ENCODE results near the gene KDSR. TPM values are rescaled to one million over a fixed set of nuclear protein-coding genes. Genes with fewer than 3 reads are reported as not detected.

KDSR gene
- total RNA-seq, 5 donors from 2014 or later (not counting 1 experiment from before 2014, with no cell fraction given), result 25.2 to 69.1 (median 56.3) TPM

GRCh38 chr18:63312737-63313395 is 54.1 kb downstream of the KDSR start:
- ChIA-PET CTCF (interaction anchor here in 1 of 2 donors (2.5 kb wide), 1 partner anchor 12 kb away, joined by 9 read pairs; no protein-coding TSS in a partner anchor), POLR2A (no interaction called here)

GRCh38 chr18:63312019-63312409 is 55.0 kb downstream of the KDSR start:
- no CpG with 5 or more reads among the region's 3 CpGs for WGBS (ENCODE audit: insufficient coverage)
- ATAC-seq (replicated peaks in 1 of 4) (no peak), DNase-seq (no peak)
- no peaks in the 10 kb centered on the region for H3K9me3 Mint-ChIP-seq
- Histone ChIP-seq H3K27me3 (replicated peaks in 1 of 2; ENCODE audit: control insufficient read depth in 2 of 2, extremely low read depth in 1 of 2, insufficient read depth in 2 of 2, low read length in 1 of 2) (no peaks in the 10 kb centered on the region), H3K4me1 (ENCODE audit: control insufficient read depth in 1 of 2, extremely low read depth in 1 of 2, insufficient read depth in 2 of 2, low read length in 2 of 2) (peaks cover 33 to 47% of the 10 kb centered on the region in 2 experiments), H3K36me3 (ENCODE audit: control insufficient read depth in 2 of 2, extremely low read depth in 1 of 2, insufficient read depth in 1 of 2, low read length in 1 of 2) (peaks cover 0 to 16% of the 10 kb centered on the region in 2 donors), H3K9me3 (no peaks in the 10 kb centered on the region), H3K4me3 (ENCODE audit: control insufficient read depth in 1 of 2, extremely low read depth in 1 of 2, low read length in 1 of 2) (peak overlapping the region in 1 of 2 donors; percentile 5), H3K27ac (ENCODE audit: low read length) (peak overlapping the region; percentile 20)
- H3K27ac Mint-ChIP-seq, result peak overlapping the region; percentile 91 to 93
- H3K27me3 Mint-ChIP-seq, result no peaks in the 10 kb centered on the region
- CTCF ChIA-PET, result interaction anchor here (0.9 to 2.5 kb wide), 3 partner anchors 9 to 11 kb away, joined by 3 to 9 read pairs (median 3); no protein-coding TSS in a partner anchor
- peak overlapping the region; percentile 25 to 100 (median 40) for H3K4me3 Mint-ChIP-seq
- H3K36me3 Mint-ChIP-seq, result peaks cover 17% of the 10 kb centered on the region
- POLR2A ChIA-PET, result interaction anchor here in 1 of 2 donors (0.7 kb wide), 1 partner anchor 11 kb away, joined by 3 read pairs; no protein-coding TSS in a partner anchor
- peaks cover 93 to 94% (median 94%) of the 10 kb centered on the region in 3 donors for H3K4me1 Mint-ChIP-seq

More at GRCh38 chr18:63312737-63313395, 54.1 kb downstream of the KDSR start:
- Mint-ChIP-seq H3K27ac (peak overlapping the region; percentile 91 to 93), H3K4me3 (peak overlapping the region; percentile 67 to 100 (median 99)), H3K36me3 (peaks cover 19% of the 10 kb centered on the region), H3K4me1 (peaks cover 86 to 94% (median 94%) of the 10 kb centered on the region in 3 donors), H3K9me3 (no peaks in the 10 kb centered on the region), H3K27me3 (no peaks in the 10 kb centered on the region)
- no peaks in the 10 kb centered on the region for H3K27me3 ChIP-seq (replicated peaks in 1 of 2; ENCODE audit: control insufficient read depth in 2 of 2, extremely low read depth in 1 of 2, insufficient read depth in 2 of 2, low read length in 1 of 2)
- peaks cover 0 to 8% of the 10 kb centered on the region in 2 donors for H3K36me3 ChIP-seq (ENCODE audit: control insufficient read depth in 2 of 2, extremely low read depth in 1 of 2, insufficient read depth in 1 of 2, low read length in 1 of 2)
- 79% methylated on average over 2 of the region's 5 CpGs for WGBS (ENCODE audit: insufficient coverage)
- H3K4me1 ChIP-seq (ENCODE audit: control insufficient read depth in 1 of 2, extremely low read depth in 1 of 2, insufficient read depth in 2 of 2, low read length in 2 of 2), result peaks cover 40 to 47% of the 10 kb centered on the region in 2 experiments
- no peak for DNase-seq
- H3K4me3 ChIP-seq (ENCODE audit: control insufficient read depth in 1 of 2, extremely low read depth in 1 of 2, low read length in 1 of 2), result peak overlapping the region in 1 of 2 donors; percentile 13
- no peaks in the 10 kb centered on the region for H3K9me3 ChIP-seq
- peak overlapping the region; percentile 37 for H3K27ac ChIP-seq (ENCODE audit: low read length)
- ATAC-seq (replicated peaks in 1 of 4), result no peak

- peak overlapping the region; percentile 1 to 100 (median 40) for H3K4me3 Mint-ChIP-seq
- 83% methylated on average over 1 of the region's 8 CpGs for WGBS (ENCODE audit: insufficient coverage)
- DNase-seq, result no peak
- Histone ChIP-seq H3K36me3 (ENCODE audit: control insufficient read depth in 2 of 2, extremely low read depth in 1 of 2, insufficient read depth in 1 of 2, low read length in 1 of 2) (peaks cover 0 to 16% of the 10 kb centered on the region in 2 donors), H3K27ac (ENCODE audit: low read length) (peak overlapping the region; percentile 2), H3K27me3 (replicated peaks in 1 of 2; ENCODE audit: control insufficient read depth in 2 of 2, extremely low read depth in 1 of 2, insufficient read depth in 2 of 2, low read length in 1 of 2) (no peaks in the 10 kb centered on the region), H3K9me3 (no peaks in the 10 kb centered on the region), H3K4me3 (ENCODE audit: control insufficient read depth in 1 of 2, extremely low read depth in 1 of 2, low read length in 1 of 2) (no peak overlapping the region), H3K4me1 (ENCODE audit: control insufficient read depth in 1 of 2, extremely low read depth in 1 of 2, insufficient read depth in 2 of 2, low read length in 2 of 2) (peaks cover 35 to 40% of the 10 kb centered on the region in 2 experiments)
- peaks cover 18% of the 10 kb centered on the region for H3K36me3 Mint-ChIP-seq
- H3K9me3 Mint-ChIP-seq, result no peaks in the 10 kb centered on the region
- H3K4me1 Mint-ChIP-seq, result peaks cover 93 to 96% (median 94%) of the 10 kb centered on the region in 3 donors
- CTCF ChIA-PET, result interaction anchor here (0.6 to 2.5 kb wide), 8 partner anchors 9 to 179 kb away, joined by 3 to 9 read pairs (median 3); no protein-coding TSS in a partner anchor
- ATAC-seq (replicated peaks in 1 of 4), result no peak
- POLR2A ChIA-PET, result interaction anchor here in 1 of 2 donors (0.6 to 0.7 kb wide), 3 partner anchors 10 to 1136 kb away, joined by 3 to 7 read pairs (median 4); no protein-coding TSS in a partner anchor
- peak overlapping the region; percentile 91 to 93 for H3K27ac Mint-ChIP-seq
- H3K27me3 Mint-ChIP-seq, result no peaks in the 10 kb centered on the region
These were observed 55.6 kb downstream of the KDSR start for GRCh38 chr18:63311118-63312018.

GRCh38 chr18:63309422-63309821 is 57.6 kb downstream of the KDSR start:
- Histone ChIP-seq H3K4me1 (ENCODE audit: control insufficient read depth in 1 of 2, extremely low read depth in 1 of 2, insufficient read depth in 2 of 2, low read length in 2 of 2) (peaks cover 24 to 40% of the 10 kb centered on the region in 2 experiments), H3K36me3 (ENCODE audit: control insufficient read depth in 2 of 2, extremely low read depth in 1 of 2, insufficient read depth in 1 of 2, low read length in 1 of 2) (peaks cover 0 to 20% of the 10 kb centered on the region in 2 donors), H3K9me3 (no peaks in the 10 kb centered on the region), H3K4me3 (ENCODE audit: control insufficient read depth in 1 of 2, extremely low read depth in 1 of 2, low read length in 1 of 2) (no peak overlapping the region), H3K27ac (ENCODE audit: low read length) (peak overlapping the region; percentile 62), H3K27me3 (replicated peaks in 1 of 2; ENCODE audit: control insufficient read depth in 2 of 2, extremely low read depth in 1 of 2, insufficient read depth in 2 of 2, low read length in 1 of 2) (no peaks in the 10 kb centered on the region)
- Mint-ChIP-seq H3K27ac (peak overlapping the region; percentile 86 to 90), H3K36me3 (peaks cover 18% of the 10 kb centered on the region), H3K27me3 (no peaks in the 10 kb centered on the region), H3K9me3 (no peaks in the 10 kb centered on the region), H3K4me3 (peak overlapping the region; percentile 17 to 70 (median 53)), H3K4me1 (peaks cover 91 to 94% (median 92%) of the 10 kb centered on the region in 3 donors)
- WGBS (ENCODE audit: insufficient coverage), result 19% methylated on average over 3 of the region's 5 CpGs
- ChIA-PET POLR2A (no interaction called here), CTCF (interaction anchor here in 1 of 2 donors (3.2 kb wide), 1 partner anchor 8 kb away, joined by 15 read pairs; no protein-coding TSS in a partner anchor)
- ATAC-seq (replicated peaks in 1 of 4) (peak; percentile 54 to 88 (median 78)), DNase-seq (peak in 27 of 35 experiments; percentile 14 to 56 (median 29))

- no peak for DNase-seq
- 60% methylated on average over 1 of the region's 2 CpGs for WGBS (ENCODE audit: insufficient coverage)
- no peak overlapping the region for H3K4me3 ChIP-seq (ENCODE audit: control insufficient read depth in 1 of 2, extremely low read depth in 1 of 2, low read length in 1 of 2)
- H3K27ac ChIP-seq (ENCODE audit: low read length), result no peak overlapping the region
- peaks cover 0 to 20% of the 10 kb centered on the region in 2 donors for H3K36me3 ChIP-seq (ENCODE audit: control insufficient read depth in 2 of 2, extremely low read depth in 1 of 2, insufficient read depth in 1 of 2, low read length in 1 of 2)
- Mint-ChIP-seq H3K27ac (peak overlapping the region; percentile 55 to 90), H3K4me3 (no peak overlapping the region), H3K36me3 (peaks cover 20% of the 10 kb centered on the region), H3K4me1 (peaks cover 88 to 94% (median 92%) of the 10 kb centered on the region in 3 donors), H3K9me3 (no peaks in the 10 kb centered on the region), H3K27me3 (no peaks in the 10 kb centered on the region)
- H3K9me3 ChIP-seq, result no peaks in the 10 kb centered on the region
- CTCF ChIA-PET, result interaction anchor here (0.8 to 3.2 kb wide), 4 partner anchors 10 to 115 kb away, joined by 3 to 15 read pairs (median 4); no protein-coding TSS in a partner anchor
- peaks cover 21 to 46% of the 10 kb centered on the region in 2 experiments for H3K4me1 ChIP-seq (ENCODE audit: control insufficient read depth in 1 of 2, extremely low read depth in 1 of 2, insufficient read depth in 2 of 2, low read length in 2 of 2)
- H3K27me3 ChIP-seq (replicated peaks in 1 of 2; ENCODE audit: control insufficient read depth in 2 of 2, extremely low read depth in 1 of 2, insufficient read depth in 2 of 2, low read length in 1 of 2), result no peaks in the 10 kb centered on the region
- POLR2A ChIA-PET, result interaction anchor here in 1 of 2 donors (0.7 kb wide), 1 partner anchor 186 kb away, joined by 3 read pairs; no protein-coding TSS in a partner anchor
- no peak for ATAC-seq (replicated peaks in 1 of 4)
These were observed 59.3 kb downstream of the KDSR start for GRCh38 chr18:63307551-63308200.
